Neural crest cell (in vitro differentiated cells): ENCODE results near the gene ERG. TPM values are rescaled to one million over a fixed set of nuclear protein-coding genes. Genes with fewer than 3 reads are reported as not detected.

Source experiments
- DNase-seq: peaks from one replicate; pipeline ENCODE4 v3.0.0; 2021; ENCODE audit warnings: low read depth, mixed read lengths, low spot score
- H3K27ac Mint-ChIP-seq: one replicate; pipeline ENCODE4 v1.8.0; 2021; ENCODE audit warnings: mild to moderate bottlenecking, mixed read lengths; ENCODE audit not compliant: unreplicated experiment
- H3K27me3 Mint-ChIP-seq: 2 replicates; pipeline ENCODE4 v1.8.0; 2021; ENCODE audit warnings: low read depth, mild to moderate bottlenecking, mixed read lengths
- H3K36me3 Mint-ChIP-seq: 2 replicates; pipeline ENCODE4 v1.8.0; 2021; ENCODE audit warnings: low read depth, mild to moderate bottlenecking, mixed read lengths
- H3K4me1 Mint-ChIP-seq: 2 replicates; pipeline ENCODE4 v1.8.0; 2021; ENCODE audit warnings: mixed read lengths
- H3K4me3 Mint-ChIP-seq: one replicate; pipeline ENCODE4 v1.8.0; 2021; ENCODE audit warnings: mild to moderate bottlenecking, mixed read lengths
- H3K9me3 Mint-ChIP-seq: 2 replicates; pipeline ENCODE4 v1.8.0; 2021; ENCODE audit warnings: mixed read lengths
- CTCF ChIP-seq: fragments of 200-600 bp; sonication (generic); conservative IDR thresholded peaks from 2 replicates; pipeline ENCODE4 v1.5.0; 2021; ENCODE audit warnings: antibody characterized with exemption, mild to moderate bottlenecking
- total RNA-seq: library from RNA; stranded (reverse); gene quantifications from 2 replicates; pipeline ENCODE4 v1.2.1, GENCODE V29; 2021

The ERG gene
- total RNA-seq, 1 donor from 2014 or later, result 0.19 TPM

GRCh38 chr21:38399103-38399502 lies 99.2 kb downstream of the ERG start:
- Mint-ChIP-seq H3K4me3 (no peak overlapping the region), H3K4me1 (no peaks in the 10 kb centered on the region), H3K27me3 (no peaks in the 10 kb centered on the region), H3K36me3 (no peaks in the 10 kb centered on the region), H3K9me3 (no peaks in the 10 kb centered on the region), H3K27ac (no peak overlapping the region)
- no peak for DNase-seq
- no peak for TF ChIP-seq CTCF

- Mint-ChIP-seq H3K27me3 (no peaks in the 10 kb centered on the region), H3K4me1 (no peaks in the 10 kb centered on the region), H3K36me3 (no peaks in the 10 kb centered on the region), H3K27ac (no peak overlapping the region), H3K9me3 (no peaks in the 10 kb centered on the region), H3K4me3 (no peak overlapping the region)
- DNase-seq, result no peak
- no peak for TF ChIP-seq CTCF
These were observed 102.0 kb downstream of the ERG start for GRCh38 chr21:38396325-38396724.

- no peak overlapping the region for H3K4me3 Mint-ChIP-seq
- H3K27me3 Mint-ChIP-seq, result no peaks in the 10 kb centered on the region
- no peaks in the 10 kb centered on the region for H3K36me3 Mint-ChIP-seq
- DNase-seq, result no peak
- H3K4me1 Mint-ChIP-seq, result no peaks in the 10 kb centered on the region
- no peaks in the 10 kb centered on the region for H3K9me3 Mint-ChIP-seq
- no peak for TF ChIP-seq CTCF
- no peak overlapping the region for H3K27ac Mint-ChIP-seq
These were observed 102.7 kb downstream of the ERG start for GRCh38 chr21:38395581-38395980.

- Mint-ChIP-seq H3K27me3 (no peaks in the 10 kb centered on the region), H3K4me3 (no peak overlapping the region), H3K27ac (no peak overlapping the region), H3K36me3 (no peaks in the 10 kb centered on the region), H3K4me1 (no peaks in the 10 kb centered on the region), H3K9me3 (no peaks in the 10 kb centered on the region)
- no peak for DNase-seq
- no peak for TF ChIP-seq CTCF
These were observed 105.6 kb downstream of the ERG start for GRCh38 chr21:38392661-38393060.

- Mint-ChIP-seq H3K36me3 (no peaks in the 10 kb centered on the region), H3K9me3 (no peaks in the 10 kb centered on the region), H3K27me3 (no peaks in the 10 kb centered on the region), H3K4me3 (no peak overlapping the region), H3K27ac (no peak overlapping the region), H3K4me1 (peaks cover 9% of the 10 kb centered on the region)
- TF ChIP-seq CTCF, result no peak
- no peak for DNase-seq
These were observed 108.4 kb downstream of the ERG start for GRCh38 chr21:38389896-38390295.

- Mint-ChIP-seq H3K4me1 (peaks cover 9% of the 10 kb centered on the region), H3K9me3 (no peaks in the 10 kb centered on the region), H3K36me3 (no peaks in the 10 kb centered on the region), H3K4me3 (no peak overlapping the region), H3K27ac (no peak overlapping the region), H3K27me3 (no peaks in the 10 kb centered on the region)
- TF ChIP-seq CTCF, result no peak
- no peak for DNase-seq
These were observed 109.0 kb downstream of the ERG start for GRCh38 chr21:38389354-38389676.
